ENCODE data around the gene GATAD2B.

The GATAD2B gene

DNA sequence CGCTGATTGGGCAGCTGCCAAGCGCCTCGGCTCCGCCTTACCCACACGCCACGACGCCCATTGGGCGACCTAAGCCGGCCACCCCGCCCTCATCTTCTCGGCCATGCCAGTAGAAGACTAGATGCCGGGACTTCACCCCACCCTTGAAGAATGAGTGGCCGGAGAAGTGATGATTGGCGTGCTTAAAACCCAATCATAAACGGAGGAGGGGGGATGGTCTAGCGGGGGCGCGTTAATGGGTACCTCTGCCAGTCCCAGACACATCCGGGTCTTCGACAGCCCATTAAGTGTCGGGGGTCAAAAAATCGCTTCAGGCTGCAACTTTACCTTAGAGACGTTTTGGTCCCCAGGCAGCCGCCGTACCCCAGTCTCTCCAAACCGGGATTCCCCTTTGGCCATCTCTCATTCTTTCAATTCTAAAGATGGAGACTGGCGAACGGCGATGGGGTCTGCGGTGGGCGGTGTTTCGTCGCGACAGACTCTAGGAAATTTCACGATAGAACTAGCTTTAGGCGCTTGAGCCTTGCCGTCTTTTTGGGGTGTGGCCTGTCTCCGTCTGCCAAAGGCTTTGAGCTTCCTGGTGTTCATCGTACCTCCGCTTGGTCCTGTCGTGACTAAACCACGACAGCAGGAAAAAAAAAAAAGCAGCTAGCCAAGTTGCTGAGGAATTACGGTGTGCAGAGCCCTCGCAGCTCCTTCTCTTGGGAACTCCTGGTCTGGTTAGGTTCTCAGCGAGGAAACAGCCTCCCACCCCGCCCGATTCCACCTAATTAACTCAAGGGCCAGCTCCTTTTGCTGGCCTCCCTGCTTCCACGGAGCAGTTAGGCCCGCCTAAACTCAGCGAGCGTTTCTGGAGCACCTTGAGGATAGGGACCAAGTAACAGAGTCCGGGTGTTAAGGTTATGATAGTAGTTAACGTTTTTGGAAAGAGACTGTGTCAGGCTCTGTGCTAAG lies at the start of gene GATAD2B:
GATAD2B (minus strand) TSS at position 1 of the 954 bp plus-strand sequence. CDS start 94,625 bp downstream, outside the sequence.
- peak within 1 kb of the TSS; percentile 90 for H3K27ac ChIP-seq (ENCODE audit: low read length)
- peaks cover 15% of the 10 kb centered on the region for H3K4me1 ChIP-seq (ENCODE audit: insufficient read depth, low read length)
- H3K9ac ChIP-seq (ENCODE audit: low read depth, low read length): peak within 1 kb of the TSS; percentile 96

DNA sequence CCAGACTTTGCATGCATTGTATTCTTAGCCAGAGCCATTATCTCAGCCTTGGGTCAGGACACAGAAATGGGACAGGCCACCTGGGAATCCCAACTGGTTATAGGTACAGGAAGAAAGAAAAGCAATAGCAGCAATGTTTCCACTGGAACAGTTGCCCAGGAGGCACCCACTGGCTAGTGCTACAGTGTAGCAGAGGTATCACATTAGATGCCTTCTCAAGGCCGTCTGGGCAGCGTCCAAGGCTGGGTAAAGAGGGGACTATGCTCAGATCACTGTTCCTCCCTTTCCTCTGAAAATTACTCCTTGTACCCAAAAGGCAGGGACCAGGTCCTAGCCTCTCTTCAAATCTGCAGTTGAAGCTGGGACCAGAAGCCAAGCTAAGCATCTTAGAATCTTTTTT lies 47.6 kb upstream of the GATAD2B start:
- Histone ChIP-seq H3K4me3 (ENCODE audit: low read length) (no peak overlapping the region), H3K36me3 (ENCODE audit: insufficient read depth, low read depth, low read length) (peaks cover 26% of the 10 kb centered on the region), H3K27ac (ENCODE audit: low read length) (no peak overlapping the region), H3K9ac (ENCODE audit: low read depth, low read length) (no peak overlapping the region), H3K9me3 (ENCODE audit: insufficient read depth, low read depth, low read length) (no peaks in the 10 kb centered on the region), H3K27me3 (ENCODE audit: insufficient read depth, low read length) (no peaks in the 10 kb centered on the region), H3K4me1 (ENCODE audit: insufficient read depth, low read length) (peaks cover 8% of the 10 kb centered on the region; the same call in 1 of the 2 replicates)

More for the DNA sequence above, at the start of gene GATAD2B:
- Histone ChIP-seq H3K4me3 (ENCODE audit: low read length) (peak within 1 kb of the TSS; percentile 94), H3K27me3 (ENCODE audit: insufficient read depth, low read length) (no peaks in the 10 kb centered on the region), H3K36me3 (ENCODE audit: insufficient read depth, low read depth, low read length) (peaks cover 5% of the 10 kb centered on the region; the same call in 1 of the 2 replicates), H3K9me3 (ENCODE audit: insufficient read depth, low read depth, low read length) (no peaks in the 10 kb centered on the region)

DNA sequence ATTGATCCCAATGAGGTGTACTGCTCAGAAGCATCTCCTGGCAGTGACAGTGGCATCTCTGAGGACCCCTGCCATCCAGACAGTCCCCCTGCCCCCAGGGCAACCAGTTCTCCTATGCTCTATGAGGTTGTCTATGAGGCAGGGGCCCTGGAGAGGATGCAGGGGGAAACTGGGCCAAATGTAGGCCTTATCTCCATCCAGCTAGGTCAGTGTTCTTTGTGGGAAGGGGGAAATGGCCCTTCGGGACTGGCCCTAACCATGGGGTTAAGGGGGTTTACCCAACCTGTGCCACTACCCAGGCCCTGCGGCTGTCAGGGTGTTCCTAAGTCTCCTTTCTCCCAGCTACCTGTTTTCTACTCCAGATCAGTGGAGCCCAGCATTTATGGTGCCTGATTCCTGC lies 46.2 kb upstream of the GATAD2B start:
- H3K27me3 ChIP-seq (ENCODE audit: insufficient read depth, low read length): no peaks in the 10 kb centered on the region
- peaks cover 8% of the 10 kb centered on the region; the same call in 1 of the 2 replicates for H3K4me1 ChIP-seq (ENCODE audit: insufficient read depth, low read length)
- H3K9ac ChIP-seq (ENCODE audit: low read depth, low read length): peak overlapping the region; percentile 97; the same call in 1 of the 2 replicates
- H3K9me3 ChIP-seq (ENCODE audit: insufficient read depth, low read depth, low read length): no peaks in the 10 kb centered on the region
- H3K4me3 ChIP-seq (ENCODE audit: low read length): peak overlapping the region; percentile 93; the same call in 1 of the 2 replicates
- peaks cover 14% of the 10 kb centered on the region for H3K36me3 ChIP-seq (ENCODE audit: insufficient read depth, low read depth, low read length)
- H3K27ac ChIP-seq (ENCODE audit: low read length): no peak overlapping the region

DNA sequence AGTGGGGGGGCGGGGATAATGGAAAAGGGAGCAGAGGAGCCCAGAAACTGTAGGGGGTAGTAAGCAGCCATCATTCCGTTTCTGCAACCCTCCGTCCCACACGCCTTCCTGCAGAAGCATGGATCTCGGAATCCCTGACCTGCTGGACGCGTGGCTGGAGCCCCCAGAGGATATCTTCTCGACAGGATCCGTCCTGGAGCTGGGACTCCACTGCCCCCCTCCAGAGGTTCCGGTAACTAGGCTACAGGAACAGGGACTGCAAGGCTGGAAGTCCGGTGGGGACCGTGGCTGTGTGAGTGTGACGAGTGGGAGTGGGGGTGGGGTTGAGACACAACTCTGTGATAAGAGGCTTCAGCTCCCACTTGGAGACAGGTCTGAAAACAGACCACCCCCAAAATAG lies 45.6 kb upstream of the GATAD2B start:
- H3K27ac ChIP-seq (ENCODE audit: low read length): peak overlapping the region; percentile 98
- H3K27me3 ChIP-seq (ENCODE audit: insufficient read depth, low read length): no peaks in the 10 kb centered on the region
- no peaks in the 10 kb centered on the region for H3K9me3 ChIP-seq (ENCODE audit: insufficient read depth, low read depth, low read length)
- peaks cover 9% of the 10 kb centered on the region; the same call in 1 of the 2 replicates for H3K36me3 ChIP-seq (ENCODE audit: insufficient read depth, low read depth, low read length)
- H3K4me1 ChIP-seq (ENCODE audit: insufficient read depth, low read length): peaks cover 8% of the 10 kb centered on the region; the same call in 1 of the 2 replicates
- H3K9ac ChIP-seq (ENCODE audit: low read depth, low read length): peak overlapping the region; percentile 97
- peak overlapping the region; percentile 93 for H3K4me3 ChIP-seq (ENCODE audit: low read length)

DNA sequence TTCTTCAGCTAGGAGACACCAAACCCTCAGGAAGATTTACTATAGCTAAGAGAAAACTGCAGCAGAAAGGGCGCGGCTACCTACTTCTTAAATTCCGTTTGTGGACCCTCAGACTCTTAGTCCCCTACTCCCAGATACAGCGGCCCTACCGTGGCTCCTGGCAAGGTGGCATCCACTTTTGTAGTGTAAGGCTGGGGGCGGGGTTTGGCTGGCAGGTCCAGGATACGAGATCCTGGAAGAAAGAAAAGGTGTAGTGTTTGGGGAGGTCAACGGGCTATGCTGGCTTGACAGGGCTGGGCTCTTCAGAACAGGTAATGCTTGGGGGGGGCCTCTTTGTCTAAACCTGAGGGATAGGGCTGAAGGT lies 45.2 kb upstream of the GATAD2B start:
- H3K9ac ChIP-seq (ENCODE audit: low read depth, low read length): peak overlapping the region; percentile 97
- no peaks in the 10 kb centered on the region for H3K27me3 ChIP-seq (ENCODE audit: insufficient read depth, low read length)
- peak overlapping the region; percentile 93 for H3K4me3 ChIP-seq (ENCODE audit: low read length)
- H3K36me3 ChIP-seq (ENCODE audit: insufficient read depth, low read depth, low read length): peaks cover 4% of the 10 kb centered on the region; the same call in 1 of the 2 replicates
- peak overlapping the region; percentile 98 for H3K27ac ChIP-seq (ENCODE audit: low read length)
- peaks cover 8% of the 10 kb centered on the region; the same call in 1 of the 2 replicates for H3K4me1 ChIP-seq (ENCODE audit: insufficient read depth, low read length)
- no peaks in the 10 kb centered on the region for H3K9me3 ChIP-seq (ENCODE audit: insufficient read depth, low read depth, low read length)

DNA sequence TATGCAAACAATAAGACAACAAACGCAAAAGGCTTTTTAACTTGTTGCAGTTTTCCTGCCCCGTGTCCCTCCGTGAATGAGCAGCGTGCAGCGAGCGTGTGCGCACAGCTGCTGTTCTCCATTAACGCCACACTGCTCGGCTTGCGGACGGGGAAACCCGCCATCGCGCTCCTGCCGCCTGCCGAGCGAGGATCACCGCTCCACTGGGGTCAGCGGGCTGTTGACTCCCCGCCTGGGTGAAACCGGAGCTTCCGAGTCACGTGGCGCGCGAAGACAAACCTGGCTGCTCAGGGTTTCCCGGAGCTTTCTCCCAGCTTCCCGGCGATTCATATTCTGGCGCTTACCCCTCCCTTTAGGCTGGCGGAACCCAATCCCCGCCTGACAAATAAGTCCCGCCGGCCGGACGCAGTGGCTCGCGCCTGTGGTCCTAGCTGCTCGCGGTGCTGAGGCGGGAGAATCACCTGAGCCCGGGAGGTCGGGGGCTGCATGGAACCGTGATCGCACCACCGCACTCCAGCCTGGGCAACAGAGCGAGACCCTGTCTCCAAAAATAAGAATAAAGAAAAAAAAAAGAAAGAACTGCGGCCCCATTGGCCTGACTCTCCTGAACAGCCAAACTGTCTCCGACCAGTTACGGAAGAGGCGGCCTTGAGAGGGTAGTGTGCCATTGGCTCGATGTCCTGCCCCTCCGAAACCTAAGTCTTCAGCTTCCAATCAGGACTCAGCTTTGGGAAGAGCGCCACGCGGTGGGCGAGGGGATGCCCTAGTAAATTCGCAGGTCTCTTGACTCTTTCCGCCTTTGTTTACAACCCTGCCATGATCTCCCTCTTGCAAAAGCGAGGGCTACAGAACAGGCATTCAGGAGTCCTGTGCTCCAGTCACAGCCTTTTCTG lies 44.6 kb upstream of the GATAD2B start, which contains the start of gene CREB3L4:
CREB3L4 (plus strand) TSS at position 796 of the 893 bp plus-strand sequence. CDS start 624 bp downstream, outside the sequence.
- Histone ChIP-seq H3K27ac (ENCODE audit: low read length) (peak within 1 kb of the TSS; percentile 98), H3K36me3 (ENCODE audit: insufficient read depth, low read depth, low read length) (no peaks in the 10 kb centered on the region), H3K4me1 (ENCODE audit: insufficient read depth, low read length) (peaks cover 8% of the 10 kb centered on the region; the same call in 1 of the 2 replicates), H3K4me3 (ENCODE audit: low read length) (peak within 1 kb of the TSS; percentile 93), H3K9ac (ENCODE audit: low read depth, low read length) (peak within 1 kb of the TSS; percentile 97), H3K9me3 (ENCODE audit: insufficient read depth, low read depth, low read length) (no peaks in the 10 kb centered on the region), H3K27me3 (ENCODE audit: insufficient read depth, low read length) (no peaks in the 10 kb centered on the region)

DNA sequence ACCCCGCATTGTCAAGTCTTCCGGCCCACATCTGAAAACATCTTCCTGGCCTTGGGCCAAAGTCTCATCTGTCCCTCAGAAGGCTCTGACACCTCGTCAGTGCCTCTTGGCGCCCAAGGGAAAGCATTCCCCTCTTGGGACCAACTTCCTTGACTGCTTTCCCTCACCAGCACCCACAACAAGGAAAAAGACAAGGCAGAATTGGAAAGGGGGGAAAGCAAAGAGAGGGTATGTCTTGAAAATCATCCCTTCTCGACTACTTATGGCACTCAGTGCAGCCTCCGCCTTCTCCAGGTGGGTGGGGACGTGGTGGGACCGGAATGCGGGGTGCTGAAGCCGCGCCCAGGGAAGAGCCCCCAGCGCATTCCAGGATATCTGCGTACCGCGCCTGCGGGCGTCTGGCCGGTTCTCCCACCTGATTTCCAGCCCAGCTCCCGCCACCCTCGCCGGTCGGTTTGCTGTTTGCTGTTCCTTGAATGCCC lies 41.1 kb upstream of the GATAD2B start:
- H3K4me3 ChIP-seq (ENCODE audit: low read length): peak overlapping the region; percentile 90
- H3K9me3 ChIP-seq (ENCODE audit: insufficient read depth, low read depth, low read length): no peaks in the 10 kb centered on the region
- H3K9ac ChIP-seq (ENCODE audit: low read depth, low read length): peak overlapping the region; percentile 93
- H3K4me1 ChIP-seq (ENCODE audit: insufficient read depth, low read length): peaks cover 19% of the 10 kb centered on the region; the same call in 1 of the 2 replicates
- H3K27me3 ChIP-seq (ENCODE audit: insufficient read depth, low read length): no peaks in the 10 kb centered on the region
- peaks cover 30% of the 10 kb centered on the region for H3K36me3 ChIP-seq (ENCODE audit: insufficient read depth, low read depth, low read length)
- peak overlapping the region; percentile 80 for H3K27ac ChIP-seq (ENCODE audit: low read length)

DNA sequence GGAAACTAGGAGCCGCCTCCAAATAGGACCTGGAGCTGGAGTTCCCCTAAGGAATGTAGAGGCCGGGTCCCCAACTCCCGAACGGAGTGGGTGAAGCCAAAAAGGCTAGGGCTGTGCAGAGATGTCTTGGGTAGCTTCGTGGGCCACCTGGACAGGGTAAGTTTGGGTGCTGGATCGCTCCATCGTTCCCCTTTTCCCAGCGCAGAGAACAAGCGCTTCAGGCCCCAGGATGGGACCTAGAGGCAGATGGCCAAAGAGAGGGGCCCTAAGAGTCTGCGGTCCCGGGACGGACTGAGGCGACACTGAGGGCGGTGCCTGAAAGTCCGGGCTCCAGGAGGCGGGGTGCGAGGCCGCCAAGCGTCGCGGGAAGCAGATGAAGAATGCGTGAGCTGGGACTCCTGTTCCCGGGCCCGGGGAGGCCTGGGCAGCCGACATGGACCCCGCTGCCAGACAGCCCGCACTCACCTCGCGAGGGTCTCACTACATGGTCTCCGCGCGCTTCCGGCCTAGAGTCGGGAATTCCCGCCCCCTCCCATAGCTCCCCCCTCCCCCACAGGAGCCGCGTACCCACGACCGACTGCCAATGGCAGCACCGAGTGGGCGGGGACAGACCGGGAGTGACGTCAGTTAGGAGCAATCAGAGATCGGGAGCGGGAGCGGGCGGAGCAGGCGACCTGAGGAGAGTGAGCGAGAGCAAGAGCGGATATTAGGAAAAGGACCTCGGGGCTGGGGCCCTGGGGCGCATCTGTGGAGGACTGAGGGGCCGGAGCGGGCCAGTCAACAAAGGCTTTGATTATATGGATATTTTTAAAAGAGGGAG lies 40.5 kb upstream of the GATAD2B start, which contains the start of gene SLC39A1:
SLC39A1 (minus strand) TSS at position 508 of the 820 bp plus-strand sequence. CDS start 822 bp downstream, outside the sequence.
- peak within 1 kb of the TSS; percentile 98 for H3K9ac ChIP-seq (ENCODE audit: low read depth, low read length)
- H3K27ac ChIP-seq (ENCODE audit: low read length): peak within 1 kb of the TSS; percentile 80
- H3K4me1 ChIP-seq (ENCODE audit: insufficient read depth, low read length): peaks cover 21% of the 10 kb centered on the region; the same call in 1 of the 2 replicates
- peaks cover 30% of the 10 kb centered on the region for H3K36me3 ChIP-seq (ENCODE audit: insufficient read depth, low read depth, low read length)
- no peaks in the 10 kb centered on the region for H3K27me3 ChIP-seq (ENCODE audit: insufficient read depth, low read length)
- H3K9me3 ChIP-seq (ENCODE audit: insufficient read depth, low read depth, low read length): no peaks in the 10 kb centered on the region
- H3K4me3 ChIP-seq (ENCODE audit: low read length): peak within 1 kb of the TSS; percentile 90

DNA sequence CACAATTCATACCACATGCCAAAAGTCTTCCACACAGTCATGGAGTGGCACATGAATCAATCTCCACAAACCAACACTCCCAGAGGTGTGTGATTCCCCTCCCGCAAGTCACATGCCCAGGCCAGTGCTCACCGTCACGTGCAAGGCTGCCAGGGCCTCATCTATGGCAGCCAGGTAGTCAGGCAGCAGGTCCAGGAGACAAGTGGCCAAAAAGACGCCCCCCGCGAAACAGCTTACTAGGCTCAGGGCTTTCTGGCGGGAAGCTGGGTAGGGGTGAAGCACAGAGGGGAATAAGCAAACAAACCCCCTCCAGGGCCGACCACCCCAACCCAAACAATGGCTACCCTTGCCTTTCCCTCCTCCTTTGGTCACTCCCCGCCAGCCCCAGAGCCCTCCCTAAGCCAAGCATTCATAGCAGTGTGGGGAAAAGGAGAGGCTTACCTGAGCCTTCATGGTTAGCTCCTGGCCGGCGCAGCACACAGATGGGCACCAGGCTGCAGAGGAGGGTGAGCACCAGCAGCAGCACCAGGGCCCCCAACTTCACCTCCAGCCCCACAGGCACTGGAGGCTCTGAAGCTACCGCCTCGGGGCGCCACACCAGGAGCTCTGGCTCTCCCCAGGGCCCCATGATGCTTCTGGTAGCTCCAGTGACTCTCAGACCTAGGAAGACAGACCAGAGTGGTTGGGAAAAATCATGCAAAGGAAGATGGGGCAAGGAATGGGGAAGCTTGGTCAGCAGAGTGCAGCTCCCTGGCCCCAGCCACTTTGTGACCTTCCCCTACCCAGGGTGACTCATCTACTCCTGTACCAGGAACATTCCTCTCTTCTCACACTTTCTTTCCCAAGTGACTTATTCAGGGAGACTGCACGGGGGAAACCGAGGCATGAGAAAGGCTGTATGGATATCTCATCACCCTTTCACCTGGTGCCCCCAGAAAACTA lies 39.6 kb upstream of the GATAD2B start:
- Histone ChIP-seq H3K4me3 (ENCODE audit: low read length) (peak overlapping the region; percentile 90), H3K27ac (ENCODE audit: low read length) (peak overlapping the region; percentile 67), H3K9me3 (ENCODE audit: insufficient read depth, low read depth, low read length) (no peaks in the 10 kb centered on the region), H3K36me3 (ENCODE audit: insufficient read depth, low read depth, low read length) (peaks cover 30% of the 10 kb centered on the region), H3K4me1 (ENCODE audit: insufficient read depth, low read length) (peaks cover 21% of the 10 kb centered on the region; the same call in 1 of the 2 replicates), H3K27me3 (ENCODE audit: insufficient read depth, low read length) (no peaks in the 10 kb centered on the region), H3K9ac (ENCODE audit: low read depth, low read length) (peak overlapping the region; percentile 98)

All from iPS-20b (cell line).